HG02981 (cell line): ENCODE results near the gene ANKRD13D.
"Not testable (repeated sequence)": the region's sequence is repeated elsewhere in the genome, so short reads cannot be mapped to it uniquely, and the experiment has no call there.

ENCODE experiments used
- ATAC-seq: cut with Tn5 transposase; IDR thresholded peaks from one replicate; pipeline ENCODE4 v1.9.1; 2021; ENCODE audit warnings: mild to moderate bottlenecking, moderate library complexity; ENCODE audit not compliant: unreplicated experiment

The ANKRD13D gene

GRCh38 chr11:67289226-67289650, at the start of gene ANKRD13D:
ANKRD13D (plus strand) TSS chr11:67289303; CDS start chr11:67289461, 158 bp downstream.
- ATAC-seq, result peak; percentile 41

- ATAC-seq, result peak; percentile 82
Observed at GRCh38 chr11:67239783-67240575, 49.1 kb upstream of the ANKRD13D start.

GRCh38 chr11:67240576-67241389, 48.3 kb upstream of the ANKRD13D start:
- ATAC-seq, result no peak

GRCh38 chr11:67242548-67242947, 46.6 kb upstream of the ANKRD13D start:
- ATAC-seq, result no peak

- no peak for ATAC-seq
Observed at GRCh38 chr11:67243051-67243450, 46.1 kb upstream of the ANKRD13D start.

- no peak for ATAC-seq
Observed at GRCh38 chr11:67245046-67245445, 44.1 kb upstream of the ANKRD13D start.

GRCh38 chr11:67247946-67248550, 41.1 kb upstream of the ANKRD13D start:
- no peak for ATAC-seq

- ATAC-seq, result no peak
Observed at GRCh38 chr11:67248653-67249052, 40.5 kb upstream of the ANKRD13D start.

GRCh38 chr11:67250059-67251043, 38.8 kb upstream of the ANKRD13D start:
- no peak for ATAC-seq

GRCh38 chr11:67251841-67252240, 37.3 kb upstream of the ANKRD13D start:
- ATAC-seq, result no peak

GRCh38 chr11:67252831-67253239, 36.3 kb upstream of the ANKRD13D start:
- ATAC-seq, result no peak

- ATAC-seq, result no peak
Observed at GRCh38 chr11:67253872-67254624, 35.1 kb upstream of the ANKRD13D start.

GRCh38 chr11:67254798-67255197, 34.3 kb upstream of the ANKRD13D start:
- ATAC-seq, result no peak

GRCh38 chr11:67255353-67255752, 33.8 kb upstream of the ANKRD13D start:
- no peak for ATAC-seq

- no peak for ATAC-seq
Observed at GRCh38 chr11:67255864-67256263, 33.2 kb upstream of the ANKRD13D start.

GRCh38 chr11:67256477-67257135, 32.5 kb upstream of the ANKRD13D start:
- ATAC-seq, result no peak

GRCh38 chr11:67260406-67260805, 28.7 kb upstream of the ANKRD13D start:
- ATAC-seq, result no peak

- ATAC-seq, result not testable (repeated sequence)
Observed at GRCh38 chr11:67260885-67261639, 28.0 kb upstream of the ANKRD13D start.

GRCh38 chr11:67261640-67261945, 27.5 kb upstream of the ANKRD13D start:
- ATAC-seq, result no peak
